Large intestine (tissue), 3 donors: Measurements from ENCODE around the gene CD109. TPM values are rescaled to one million over a fixed set of nuclear protein-coding genes. Genes with fewer than 3 reads are reported as not detected.
A peak's percentile ranks its signal among the peaks of the same experiment; 100 is the strongest.
"Not testable (repeated sequence)": the region's sequence is repeated elsewhere in the genome, so short reads cannot be mapped to it uniquely, and the experiment has no call there.

Source experiments
- DNase-seq, 2 donors: peaks; one replicate each; pipeline versions ENCODE4 v3.0.0 to v3.0.0-alpha.2; 2013
- H3K27ac ChIP-seq: one replicate; pipeline ENCODE4 v1.5.1; 2013; ENCODE audit warnings: low read length
- H3K27me3 ChIP-seq: 2 replicates; pipeline ENCODE4 v1.6.1; 2013; ENCODE audit warnings: low read length; ENCODE audit not compliant: control insufficient read depth, insufficient read depth
- H3K36me3 ChIP-seq: 2 replicates; pipeline ENCODE4 v1.6.1; 2013; ENCODE audit warnings: low read length; ENCODE audit not compliant: control insufficient read depth, insufficient read depth
- H3K4me1 ChIP-seq: one replicate; pipeline ENCODE4 v1.6.1; 2013; ENCODE audit warnings: low read length; ENCODE audit not compliant: control insufficient read depth, insufficient read depth
- H3K4me3 ChIP-seq: one replicate; pipeline ENCODE4 v1.5.1; 2013; ENCODE audit warnings: low read length
- H3K9me3 ChIP-seq: one replicate; pipeline ENCODE4 v1.6.1; 2013; ENCODE audit warnings: mild to moderate bottlenecking, low read depth, low read length, moderate library complexity; ENCODE audit not compliant: control insufficient read depth
- WGBS: methylation state at CpG from one replicate; pipeline ENCODE4 v1.1.5; 2013; ENCODE audit warnings: low lambda C conversion rate; ENCODE audit not compliant: insufficient coverage; 5-methylcytosine and 5-hydroxymethylcytosine counted together
- polyA plus RNA-seq: library from polyadenylated mRNA; unstranded; fragments of 120-200 nt; gene quantifications from one replicate; pipeline ENCODE4 v1.2.1, GENCODE V29; 2013

Gene CD109
- polyA plus RNA-seq, 1 donor = 4.7 TPM

DNA sequence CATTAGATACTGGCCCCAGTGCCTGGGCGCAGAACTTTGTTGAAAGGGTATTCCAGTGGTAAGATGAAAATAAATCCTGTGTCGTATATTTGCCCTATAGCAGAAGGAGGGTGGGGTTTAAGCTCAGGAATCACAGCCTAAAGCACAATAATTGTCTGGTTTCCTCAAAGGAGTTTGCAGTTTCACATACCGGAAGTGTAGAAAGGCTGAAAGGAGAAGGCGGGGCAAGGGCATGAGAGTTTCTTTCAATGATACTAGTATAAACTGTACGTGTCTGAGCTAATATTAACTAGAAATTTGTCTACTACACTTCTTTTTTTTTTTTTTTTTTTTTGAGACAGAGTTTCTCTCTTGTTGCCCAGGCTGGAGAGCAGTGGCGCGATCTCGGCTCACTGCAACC lies 29.2 kb downstream of the CD109 start:
- not testable (repeated sequence) for H3K27ac ChIP-seq, H3K4me1 ChIP-seq, H3K36me3 ChIP-seq, H3K27me3 ChIP-seq, H3K9me3 ChIP-seq, H3K4me3 ChIP-seq
- DNase-seq = peak; percentile 52 to 80
- WGBS = 60% methylated on average over 1 of the region's 8 CpGs

DNA sequence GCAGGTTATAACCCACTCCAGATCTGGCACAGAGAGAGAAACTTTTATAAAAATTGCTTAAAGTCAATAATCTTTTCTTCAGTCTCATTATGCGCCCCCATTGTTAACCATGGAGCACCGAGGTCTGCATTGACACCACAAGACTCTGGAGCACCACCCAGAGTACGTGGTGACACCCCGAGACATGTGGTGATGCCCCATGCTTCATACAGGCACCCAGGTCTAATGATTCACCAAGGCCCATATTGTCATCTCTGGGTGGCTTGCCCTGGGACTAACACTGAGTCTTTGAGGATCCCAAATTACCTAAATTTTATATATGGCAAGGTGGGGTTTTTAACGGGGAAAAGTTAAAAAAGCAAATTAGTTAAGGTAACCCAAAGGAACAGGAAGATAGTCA lies 31.1 kb downstream of the CD109 start:
- no peaks in the 10 kb centered on the region for H3K9me3 ChIP-seq
- no peak for DNase-seq
- H3K4me3 ChIP-seq = no peak overlapping the region
- H3K4me1 ChIP-seq = no peaks in the 10 kb centered on the region
- H3K36me3 ChIP-seq = no peaks in the 10 kb centered on the region
- no CpG with 5 or more reads among the region's 5 CpGs for WGBS
- no peaks in the 10 kb centered on the region for H3K27me3 ChIP-seq
- H3K27ac ChIP-seq = no peak overlapping the region

DNA sequence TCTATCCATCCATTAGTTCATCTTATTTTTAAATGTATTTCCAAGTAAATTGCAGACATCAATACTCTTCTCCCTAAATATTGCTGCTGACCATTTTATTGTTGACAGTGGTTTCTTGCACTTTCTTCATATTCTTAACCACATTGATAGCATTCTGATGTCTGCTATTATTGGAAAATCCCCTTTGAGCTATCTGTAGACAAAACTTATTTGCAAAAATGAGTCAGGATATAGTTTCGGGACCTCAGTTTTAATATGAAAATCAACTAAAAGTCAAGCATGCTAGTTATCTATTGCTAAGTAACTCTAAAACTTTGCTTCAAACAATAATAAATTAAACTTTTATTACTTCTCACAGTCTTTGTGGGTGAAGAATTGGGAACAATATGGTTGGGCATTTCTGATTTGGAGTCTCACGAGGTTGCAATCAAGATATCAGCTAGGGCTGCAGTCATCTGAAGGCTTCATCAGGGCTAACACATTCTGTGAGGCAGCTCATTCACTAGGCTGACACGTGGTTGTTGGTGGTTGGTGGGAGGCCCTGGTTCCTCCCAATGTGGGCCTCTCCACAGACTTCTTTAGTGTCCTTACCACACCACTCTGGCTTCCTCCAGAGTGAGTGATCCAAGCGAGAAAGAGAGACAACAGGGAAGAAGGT lies 32.7 kb downstream of the CD109 start:
- no peaks in the 10 kb centered on the region for H3K4me1 ChIP-seq
- H3K9me3 ChIP-seq = no peaks in the 10 kb centered on the region
- no peaks in the 10 kb centered on the region for H3K36me3 ChIP-seq
- DNase-seq = no peak
- 100% methylated on average over 1 of the region's 4 CpGs for WGBS
- no peaks in the 10 kb centered on the region for H3K27me3 ChIP-seq
- H3K27ac ChIP-seq = no peak overlapping the region
- H3K4me3 ChIP-seq = no peak overlapping the region

DNA sequence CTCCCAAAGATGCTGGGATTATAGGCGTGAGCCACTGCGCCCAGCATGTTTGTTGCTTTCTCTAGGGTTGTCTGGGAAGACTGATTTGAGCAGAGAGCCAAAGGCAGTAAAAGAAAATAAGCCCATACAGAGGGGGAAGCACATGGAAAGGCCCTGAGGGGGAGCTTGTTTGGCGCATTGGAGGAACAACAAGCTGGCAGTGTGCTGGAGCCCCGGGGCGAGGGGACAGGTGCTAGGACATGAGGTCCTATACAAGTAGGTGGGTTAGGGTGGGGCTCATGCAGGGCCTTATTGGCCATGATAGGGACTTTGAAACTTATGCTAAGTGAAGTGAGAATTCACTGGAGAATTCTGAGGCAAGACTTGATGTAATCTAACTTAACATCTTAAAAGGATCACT lies 35.3 kb downstream of the CD109 start:
- no peaks in the 10 kb centered on the region for H3K27me3 ChIP-seq
- no peaks in the 10 kb centered on the region for H3K36me3 ChIP-seq
- no peak overlapping the region for H3K27ac ChIP-seq
- H3K4me3 ChIP-seq = no peak overlapping the region
- no peaks in the 10 kb centered on the region for H3K4me1 ChIP-seq
- H3K9me3 ChIP-seq = no peaks in the 10 kb centered on the region
- no peak for DNase-seq
- no CpG with 5 or more reads among the region's 5 CpGs for WGBS

DNA sequence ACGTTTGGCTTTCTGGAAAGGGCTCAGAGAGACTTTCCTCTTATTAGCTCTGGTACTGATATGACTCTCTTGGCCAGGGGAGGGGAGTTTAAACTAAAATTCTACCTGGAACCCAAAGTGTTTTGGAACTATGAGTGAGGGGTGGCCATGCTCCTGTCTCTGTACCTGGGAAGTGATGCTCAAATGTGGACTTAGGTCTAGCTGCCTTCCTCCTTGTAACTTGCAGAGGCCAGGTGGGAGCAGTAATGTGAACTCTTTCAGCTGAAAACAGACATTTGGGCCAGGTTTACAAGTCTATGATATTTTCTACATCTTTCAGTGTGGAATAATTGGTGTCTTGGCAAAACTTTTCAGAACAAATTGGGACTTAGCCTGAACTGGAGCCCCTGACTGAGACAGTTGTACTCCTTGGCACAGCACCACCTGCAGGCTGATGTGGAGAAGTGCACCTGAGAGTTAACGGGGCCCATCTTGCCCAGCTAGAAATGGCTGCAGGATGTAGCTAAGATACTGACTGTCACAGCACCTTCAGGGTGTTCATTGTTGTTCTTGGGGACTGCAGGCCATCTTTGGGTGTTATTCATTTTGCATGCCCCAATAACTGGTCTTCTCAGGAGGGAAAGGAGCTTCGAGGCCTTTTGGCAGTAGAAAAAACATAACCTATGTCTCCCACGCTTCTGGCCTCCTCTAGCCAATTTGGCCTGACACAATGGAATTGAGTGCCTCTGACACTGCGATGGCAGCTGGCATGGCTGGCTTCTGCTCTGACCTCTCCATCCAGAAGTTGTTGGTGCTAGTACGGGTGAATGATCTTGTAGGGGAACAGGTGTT lies 37.1 kb downstream of the CD109 start:
- no peak overlapping the region for H3K27ac ChIP-seq
- H3K4me1 ChIP-seq = no peaks in the 10 kb centered on the region
- no CpG with 5 or more reads among the region's 6 CpGs for WGBS
- H3K4me3 ChIP-seq = no peak overlapping the region
- DNase-seq = peak; percentile 28 to 46
- H3K27me3 ChIP-seq = no peaks in the 10 kb centered on the region
- H3K36me3 ChIP-seq = no peaks in the 10 kb centered on the region
- H3K9me3 ChIP-seq = no peaks in the 10 kb centered on the region

DNA sequence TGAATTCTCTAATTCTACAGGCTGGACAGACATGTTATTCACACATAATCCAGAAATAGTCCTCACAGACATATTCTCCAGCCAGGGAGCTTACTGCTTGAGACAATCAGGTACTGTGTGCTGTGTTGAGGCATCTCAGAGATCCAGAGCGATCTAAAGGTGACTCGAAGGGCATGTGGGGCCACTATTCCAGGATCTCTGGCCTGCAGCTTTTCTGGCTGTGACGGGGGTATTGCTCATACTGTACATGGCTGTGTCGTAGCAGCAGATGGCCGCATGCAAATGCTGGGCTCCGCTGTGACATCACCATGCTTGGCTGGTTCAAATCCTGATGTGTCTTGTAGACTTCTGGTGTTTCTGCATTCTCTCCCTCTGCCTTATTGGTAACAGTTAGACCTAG lies 37.8 kb downstream of the CD109 start:
- H3K36me3 ChIP-seq = no peaks in the 10 kb centered on the region
- H3K4me1 ChIP-seq = no peaks in the 10 kb centered on the region
- no peak overlapping the region for H3K4me3 ChIP-seq
- DNase-seq = no peak
- H3K27me3 ChIP-seq = no peaks in the 10 kb centered on the region
- H3K27ac ChIP-seq = no peak overlapping the region
- WGBS = no CpG with 5 or more reads among the region's 6 CpGs
- H3K9me3 ChIP-seq = no peaks in the 10 kb centered on the region

DNA sequence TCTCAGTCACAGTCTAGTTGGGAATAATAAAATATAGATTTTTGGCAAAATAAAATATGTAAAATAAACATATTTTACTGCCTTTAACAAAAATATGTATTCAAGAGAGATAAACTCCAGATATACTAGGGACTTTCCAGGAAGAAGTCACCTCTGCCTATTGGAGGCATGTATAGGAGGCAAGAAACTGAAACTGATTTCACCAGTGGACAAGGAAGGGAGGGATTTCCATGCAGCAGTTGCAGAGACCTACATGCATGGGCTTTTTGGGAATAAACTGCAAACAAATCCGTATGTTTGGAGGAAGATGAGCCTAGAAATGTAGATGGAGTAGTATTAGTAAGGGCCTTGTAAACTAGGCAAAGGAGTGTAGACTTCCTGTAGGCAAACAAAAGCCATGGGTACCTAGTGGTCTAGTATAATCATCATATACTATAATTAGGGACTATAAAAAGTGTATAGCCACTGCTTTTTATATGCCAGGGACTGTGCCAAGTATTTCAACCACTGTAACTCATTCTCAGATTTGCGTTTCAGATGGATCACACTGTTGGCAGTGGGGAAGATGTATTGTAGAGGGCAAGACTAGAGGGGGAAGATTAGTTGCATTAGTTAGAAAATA lies 38.9 kb downstream of the CD109 start:
- Histone ChIP-seq H3K4me1 (no peaks in the 10 kb centered on the region), H3K4me3 (no peak overlapping the region), H3K27ac (no peak overlapping the region), H3K27me3 (no peaks in the 10 kb centered on the region), H3K9me3 (no peaks in the 10 kb centered on the region), H3K36me3 (no peaks in the 10 kb centered on the region)
- DNase-seq = peak in 1 of 2 donors; percentile 16
- no CpG with 5 or more reads among the region's 2 CpGs for WGBS

DNA sequence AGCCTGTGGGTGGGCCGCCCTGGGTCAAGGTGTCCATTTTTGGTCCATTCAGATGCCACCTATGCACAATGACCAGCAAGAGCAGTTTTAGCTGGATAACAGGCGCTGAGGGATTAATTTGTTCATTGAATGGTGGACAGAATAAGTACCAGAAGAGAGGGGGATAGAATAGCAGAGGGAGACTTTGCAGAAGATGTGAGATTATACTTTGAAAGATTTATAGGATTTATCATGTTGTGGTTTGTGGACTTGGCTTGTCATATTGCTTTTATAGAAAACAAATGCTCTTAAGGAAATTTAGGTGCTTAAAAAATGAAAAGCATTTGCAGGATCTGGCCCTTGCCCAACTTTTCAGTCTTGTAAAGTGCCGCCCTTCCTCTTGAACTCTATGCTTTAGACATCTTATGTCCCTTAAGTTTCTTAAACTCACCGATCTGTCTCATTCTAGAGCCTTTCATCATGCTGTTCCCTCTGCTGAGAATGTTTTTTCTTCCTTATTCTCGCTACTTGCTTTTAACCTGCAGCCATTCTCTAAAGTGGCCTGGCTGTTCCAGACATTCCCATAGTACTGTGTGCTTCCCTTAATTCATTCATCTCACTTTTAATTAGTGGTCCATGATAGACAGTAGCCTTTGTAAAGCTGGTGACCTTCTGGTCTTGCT lies 42.5 kb downstream of the CD109 start:
- no peak overlapping the region for H3K27ac ChIP-seq
- H3K36me3 ChIP-seq = no peaks in the 10 kb centered on the region
- H3K4me3 ChIP-seq = no peak overlapping the region
- DNase-seq = no peak
- 94% methylated on average over 3 of the region's 5 CpGs for WGBS
- H3K9me3 ChIP-seq = no peaks in the 10 kb centered on the region
- no peaks in the 10 kb centered on the region for H3K27me3 ChIP-seq
- H3K4me1 ChIP-seq = no peaks in the 10 kb centered on the region

DNA sequence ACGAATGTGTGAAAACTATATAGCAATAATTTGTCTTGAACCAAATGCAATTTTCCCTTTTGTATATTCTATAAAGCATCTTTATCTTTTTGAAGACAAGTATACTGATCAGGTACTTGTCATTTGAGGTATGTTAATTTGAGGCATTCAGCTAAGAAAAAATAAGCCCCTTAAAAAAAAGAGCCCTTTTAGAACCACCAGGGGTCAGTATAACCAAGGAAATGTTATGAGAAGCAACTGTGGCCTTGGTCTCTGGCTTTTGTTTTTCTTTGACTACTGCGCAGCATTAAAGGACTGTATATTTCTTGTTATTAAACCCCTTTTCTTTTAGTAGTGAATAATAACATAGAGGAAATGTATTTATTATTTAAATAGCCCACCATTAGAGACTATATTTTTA lies 43.1 kb downstream of the CD109 start:
- peak; percentile 16 to 37 for DNase-seq
- Histone ChIP-seq H3K4me3 (no peak overlapping the region), H3K36me3 (no peaks in the 10 kb centered on the region), H3K27ac (no peak overlapping the region), H3K27me3 (no peaks in the 10 kb centered on the region), H3K4me1 (no peaks in the 10 kb centered on the region), H3K9me3 (no peaks in the 10 kb centered on the region)
- 44% methylated on average over 1 of the region's 2 CpGs for WGBS

DNA sequence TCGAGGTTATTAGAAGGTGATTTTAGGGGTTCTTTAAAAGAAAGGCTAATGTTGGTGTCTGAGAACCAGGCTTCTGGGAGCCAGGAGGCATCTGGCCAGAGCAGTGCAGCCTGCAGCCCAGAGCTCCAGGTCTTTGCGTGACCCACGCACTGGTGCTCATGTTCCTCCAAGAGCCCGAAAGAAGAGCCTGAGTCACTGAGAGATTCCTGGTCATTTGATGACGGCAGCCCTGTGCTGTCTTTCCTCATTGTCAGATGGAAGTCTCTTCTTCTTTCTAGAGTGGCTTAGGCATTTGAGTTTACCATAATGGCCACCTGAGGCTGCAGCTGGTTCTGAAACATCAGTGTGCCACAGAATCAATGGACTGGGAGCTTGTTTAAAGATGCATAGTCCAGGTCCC lies 46.4 kb downstream of the CD109 start:
- Histone ChIP-seq H3K4me3 (no peak overlapping the region), H3K27me3 (no peaks in the 10 kb centered on the region), H3K9me3 (no peaks in the 10 kb centered on the region), H3K4me1 (no peaks in the 10 kb centered on the region), H3K36me3 (no peaks in the 10 kb centered on the region), H3K27ac (no peak overlapping the region)
- no CpG with 5 or more reads among the region's 5 CpGs for WGBS
- no peak for DNase-seq
